Naive thymus-derived CD8-positive, alpha-beta T cell (primary cell): ENCODE measurements around the gene PSAP. TPM values are rescaled to one million over a fixed set of nuclear protein-coding genes. Genes with fewer than 3 reads are reported as not detected.

Experiments
- ATAC-seq, 2 donors: fragments of 150-1000 bp; cut with Tn5 transposase in 1 of 2; sonication (Bioruptor Pico), chemical (Tn5 transposase) in 1 of 2; 1 replicate in 1 of 2; 2 replicates in 1 of 2; pipeline ENCODE4 v1.10.0; 2021; ENCODE audit warnings: mild to moderate bottlenecking in 2 of 2, moderate library complexity in 2 of 2
- POLR2A ChIA-PET: fragments of 350-600 bp; sonication (Branson Sonifier 250); formaldehyde crosslinking; loops from one replicate; lab custom pipeline; 2021; ENCODE audit warnings: antibody characterized with exemption; lab: Charles Lee
- DNase-seq, 10 donors: peaks; one replicate each; pipeline versions ENCODE4 v3.0.0 to v3.0.0-alpha.2; 2020 to 2022
- H3K27ac Mint-ChIP-seq, 10 donors: one replicate each; pipeline ENCODE4 v1.8.0; 2020 to 2022; ENCODE audit warnings: mild to moderate bottlenecking in 10 of 10, mixed read lengths in 10 of 10, moderate library complexity in 4 of 10, inconsistent platforms in 1 of 10
- H3K27me3 Mint-ChIP-seq, 5 donors: one replicate each; pipeline ENCODE4 v1.8.0; 2021 to 2022; ENCODE audit warnings: mixed read lengths in 5 of 5
- H3K36me3 Mint-ChIP-seq, 3 donors: one replicate each; pipeline ENCODE4 v1.8.0; 2020 to 2022; ENCODE audit warnings: mixed read lengths in 3 of 3, mild to moderate bottlenecking in 2 of 3, inconsistent platforms in 1 of 3
- H3K4me1 Mint-ChIP-seq, 4 donors: one replicate each; pipeline ENCODE4 v1.8.0; 2021 to 2022; ENCODE audit warnings: mixed read lengths in 4 of 4
- H3K4me3 Mint-ChIP-seq, 10 donors: one replicate each; pipeline ENCODE4 v1.8.0; 2020 to 2022; ENCODE audit warnings: mild to moderate bottlenecking in 10 of 10, mixed read lengths in 10 of 10, moderate library complexity in 6 of 10, inconsistent platforms in 1 of 10
- H3K9me3 Mint-ChIP-seq, 9 donors: one replicate each; pipeline ENCODE4 v1.8.0; 2020 to 2022; ENCODE audit warnings: mixed read lengths in 9 of 9, mild to moderate bottlenecking in 3 of 9, inconsistent platforms in 1 of 9, moderate library complexity in 1 of 9
- polyA plus RNA-seq, 3 donors: library from polyadenylated mRNA; unstranded; fragments of 300-500 nt; fragmentation: Illumina TruSeq; gene quantifications; one replicate each; pipeline ENCODE4 v1.2.3, GENCODE V29; 2021
- total RNA-seq, 8 experiments: library from RNA in 2 of 8; stranded (reverse) in 2 of 8; gene quantifications; one replicate each; pipeline ENCODE4 v1.2.3 and lab custom pipeline; 2021 to 2026

PSAP gene
- total and polyA plus RNA-seq, 5 experiments from 2014 or later, result 203 to 442 (median 389) TPM

DNA sequence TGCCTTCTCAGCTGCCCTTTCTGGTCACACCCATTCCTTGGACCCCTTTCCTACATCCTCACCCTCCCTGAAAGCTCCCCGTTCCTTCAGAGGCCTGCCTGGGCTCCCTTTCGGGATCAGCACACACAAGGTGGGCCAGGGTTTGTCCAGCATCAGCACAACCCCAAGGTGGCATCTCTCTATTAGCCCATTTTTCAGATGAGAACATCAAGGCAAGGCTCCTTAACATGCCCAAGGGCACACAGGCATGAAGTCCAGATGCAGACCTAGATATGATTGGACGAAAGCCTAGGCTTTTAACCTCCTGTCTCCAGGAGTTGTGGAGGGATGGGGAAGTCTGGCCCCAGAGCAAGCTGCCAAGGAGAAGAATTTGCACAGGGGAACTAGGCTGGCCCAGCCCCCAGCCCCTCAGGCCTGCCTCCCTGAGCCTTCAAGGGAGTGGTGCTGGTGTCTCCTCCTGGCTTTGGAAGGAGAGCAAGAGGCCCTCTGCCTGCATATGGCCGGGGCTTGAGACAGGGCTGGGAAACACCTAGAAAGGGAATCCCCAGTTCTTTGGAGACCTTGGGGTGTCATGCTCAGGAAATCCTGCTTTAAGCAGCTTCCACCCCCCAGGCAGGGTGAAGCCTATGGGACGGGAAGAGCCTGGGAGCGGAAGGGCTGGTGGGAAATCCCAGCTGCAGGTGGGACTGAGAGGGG, 68.7 kb downstream of the PSAP start:
- Mint-ChIP-seq H3K4me1 (peaks cover 14 to 38% (median 20%) of the 10 kb centered on the region in 4 donors), H3K27me3 (no peaks in the 10 kb centered on the region), H3K4me3 (no peak overlapping the region), H3K9me3 (no peaks in the 10 kb centered on the region), H3K27ac (peak overlapping the region in 1 of 10 donors; percentile 74), H3K36me3 (no peaks in the 10 kb centered on the region)
- POLR2A ChIA-PET, result interaction anchor here (1.2 to 2.4 kb wide), 2 partner anchors 10 to 55 kb away, joined by 3 to 13 read pairs; partner anchors contain the start of gene VSIR
- ATAC-seq (no peak), DNase-seq (no peak)

DNA sequence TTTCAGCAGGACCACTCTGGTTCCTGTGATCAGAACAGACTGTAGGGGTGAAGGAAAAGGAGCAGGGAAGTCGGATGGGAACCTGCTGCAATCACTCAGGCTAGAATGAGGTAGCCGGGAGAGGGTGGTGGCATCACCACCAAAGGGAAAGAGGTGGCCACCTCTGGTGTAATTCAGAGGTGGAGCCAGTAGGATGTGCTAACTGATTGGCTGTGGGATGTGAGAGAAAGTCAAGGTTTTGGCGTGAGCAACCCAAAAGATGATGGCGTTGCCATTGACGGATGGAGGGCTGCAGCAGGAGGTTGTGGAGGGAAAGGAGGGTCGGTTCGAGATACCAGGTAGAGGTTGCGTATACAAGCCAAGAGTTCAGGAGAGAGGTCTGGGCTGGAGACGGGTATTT, 70.3 kb downstream of the PSAP start:
- no peak for ATAC-seq
- POLR2A ChIA-PET, result no interaction called here
- peak overlapping the region in 1 of 10 donors; percentile 15 for H3K4me3 Mint-ChIP-seq

DNA sequence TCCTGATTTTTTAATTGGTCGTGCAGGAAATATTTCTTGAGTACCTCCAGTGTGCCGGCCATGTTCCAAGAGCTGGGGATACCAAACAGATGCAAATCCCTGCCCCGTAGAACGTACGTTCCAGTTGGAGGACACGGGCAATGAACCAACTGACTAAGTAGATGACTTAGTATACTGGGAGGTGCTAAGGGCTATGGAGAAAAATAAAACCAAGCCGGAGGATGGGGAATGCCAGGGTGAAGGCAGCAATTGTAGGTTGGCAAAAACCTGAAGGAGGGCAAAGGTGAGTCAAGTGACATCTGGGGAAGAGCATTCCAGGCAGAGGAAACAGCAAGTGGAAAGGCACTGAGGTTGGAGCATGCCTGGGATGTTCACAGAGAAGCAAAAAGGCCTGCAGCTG, 70.9 kb downstream of the PSAP start:
- no peak for DNase-seq
- H3K27me3 Mint-ChIP-seq, result no peaks in the 10 kb centered on the region
- no peaks in the 10 kb centered on the region for H3K36me3 Mint-ChIP-seq
- POLR2A ChIA-PET, result interaction anchor here (0.6 kb wide), 1 partner anchor 14 kb away, joined by 3 read pairs; no protein-coding TSS in a partner anchor
- ATAC-seq, result no peak
- H3K4me1 Mint-ChIP-seq, result peaks cover 28 to 55% (median 38%) of the 10 kb centered on the region in 4 donors
- no peak overlapping the region for H3K4me3 Mint-ChIP-seq
- H3K27ac Mint-ChIP-seq, result peak overlapping the region in 3 of 10 donors; percentile 20 to 57 (median 39)
- H3K9me3 Mint-ChIP-seq, result no peaks in the 10 kb centered on the region

More for the DNA sequence above, 70.3 kb downstream of the PSAP start:
- no peaks in the 10 kb centered on the region for H3K27me3 Mint-ChIP-seq
- H3K36me3 Mint-ChIP-seq, result no peaks in the 10 kb centered on the region
- peak overlapping the region in 4 of 10 donors; percentile 19 to 57 (median 25) for H3K27ac Mint-ChIP-seq
- no peak for DNase-seq
- H3K9me3 Mint-ChIP-seq, result no peaks in the 10 kb centered on the region
- peaks cover 26 to 49% (median 33%) of the 10 kb centered on the region in 4 donors for H3K4me1 Mint-ChIP-seq

DNA sequence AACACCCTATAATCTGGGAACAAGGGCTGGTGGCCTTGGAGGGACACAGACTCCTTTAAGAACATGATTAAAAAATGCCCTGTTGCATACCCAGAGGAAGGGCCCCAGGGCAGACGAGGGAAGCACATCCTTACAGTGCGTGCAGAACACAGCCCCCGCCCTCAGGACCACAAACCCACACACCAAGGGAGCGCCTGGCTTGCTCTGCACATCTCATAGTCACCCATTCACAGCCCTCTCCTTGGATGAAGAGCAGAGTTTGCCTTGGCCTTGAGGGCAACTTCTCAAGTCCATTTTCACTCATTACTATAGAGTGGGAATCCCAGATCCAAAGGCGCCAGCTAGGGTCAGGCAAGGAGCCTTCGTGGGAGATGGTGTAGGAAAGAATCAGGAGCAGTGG, 71.4 kb downstream of the PSAP start:
- H3K9me3 Mint-ChIP-seq, result no peaks in the 10 kb centered on the region
- DNase-seq, result no peak
- no peak overlapping the region for H3K4me3 Mint-ChIP-seq
- H3K27me3 Mint-ChIP-seq, result no peaks in the 10 kb centered on the region
- no peaks in the 10 kb centered on the region for H3K36me3 Mint-ChIP-seq
- H3K27ac Mint-ChIP-seq, result peak overlapping the region in 1 of 10 donors; percentile 53
- POLR2A ChIA-PET, result interaction anchor here (0.6 kb wide), 2 partner anchors 14 to 27 kb away, joined by 3 read pairs; no protein-coding TSS in a partner anchor
- H3K4me1 Mint-ChIP-seq, result peaks cover 28 to 60% (median 43%) of the 10 kb centered on the region in 4 donors
- ATAC-seq, result no peak

DNA sequence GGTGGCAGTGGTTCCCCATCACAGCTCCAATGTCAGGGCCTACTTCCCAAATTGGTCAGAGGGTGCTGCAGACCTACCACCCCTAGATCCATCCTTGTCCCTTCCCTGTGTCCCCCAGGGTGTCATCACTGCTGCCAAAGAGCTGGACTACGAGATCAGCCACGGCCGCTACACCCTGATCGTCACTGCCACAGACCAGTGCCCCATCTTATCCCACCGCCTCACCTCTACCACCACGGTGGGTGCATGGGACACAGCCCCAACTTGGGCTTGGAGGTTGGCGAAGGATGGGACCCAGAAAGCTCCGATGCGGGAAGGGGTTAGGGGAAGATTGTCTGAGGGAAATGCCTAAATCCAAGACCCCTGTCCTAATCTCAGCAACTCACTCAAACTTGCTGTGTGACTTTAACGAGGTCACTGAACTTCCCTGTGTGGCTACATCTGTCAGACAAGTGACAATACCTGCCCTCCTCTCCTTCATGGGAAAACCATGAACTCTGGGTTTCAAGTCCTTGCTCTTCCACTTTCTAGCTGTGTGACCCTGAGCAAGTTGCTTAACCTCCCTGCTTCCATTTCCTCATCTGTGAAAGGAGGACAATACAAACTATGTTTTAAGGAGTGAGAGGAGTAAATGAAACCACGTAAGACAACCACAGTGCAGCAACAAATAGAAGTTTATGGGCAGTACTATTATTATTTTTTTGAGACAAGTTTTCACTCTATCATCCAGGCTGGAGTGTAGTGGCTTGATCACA, 72.8 kb downstream of the PSAP start:
- peaks cover 26 to 65% (median 51%) of the 10 kb centered on the region in 4 donors for H3K4me1 Mint-ChIP-seq
- no peak for ATAC-seq

DNA sequence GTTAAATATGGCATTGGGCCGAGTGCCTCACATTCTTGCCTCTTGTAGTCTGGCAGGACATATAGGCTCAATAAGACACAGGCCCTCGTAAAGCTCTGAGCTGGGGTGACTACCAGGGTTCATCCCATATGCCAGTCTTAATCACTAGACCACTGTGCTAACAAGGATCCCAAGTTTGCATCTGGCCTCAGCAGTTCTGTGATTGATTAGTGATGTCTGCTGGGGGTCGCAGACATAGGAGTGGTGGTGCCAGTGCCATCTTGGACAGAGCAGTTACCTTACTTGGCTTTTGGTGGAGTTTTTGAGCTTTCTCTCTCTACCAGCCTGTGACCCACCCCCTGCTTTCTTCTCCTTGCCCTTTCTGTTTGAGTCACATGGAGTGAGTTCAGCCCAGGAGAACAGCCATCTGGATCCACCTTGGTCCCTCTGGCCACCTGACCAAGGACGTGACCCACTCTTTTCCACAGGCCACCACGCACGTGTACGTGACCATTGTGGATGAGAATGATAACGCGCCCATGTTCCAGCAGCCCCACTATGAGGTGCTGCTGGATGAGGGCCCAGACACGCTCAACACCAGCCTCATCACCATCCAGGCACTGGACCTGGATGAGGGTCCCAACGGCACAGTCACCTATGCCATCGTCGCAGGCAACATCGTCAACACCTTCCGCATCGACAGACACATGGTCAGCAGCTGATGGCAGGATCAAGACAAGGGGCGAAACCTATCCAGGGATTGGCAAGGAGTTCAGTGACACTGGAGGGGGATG, 73.7 kb downstream of the PSAP start:
- Mint-ChIP-seq H3K27ac (peak overlapping the region in 6 of 10 donors; percentile 3 to 91 (median 74)), H3K4me3 (peak overlapping the region in 2 of 10 donors; percentile 51 to 52), H3K36me3 (no peaks in the 10 kb centered on the region), H3K27me3 (no peaks in the 10 kb centered on the region), H3K9me3 (no peaks in the 10 kb centered on the region), H3K4me1 (peaks cover 23 to 57% (median 51%) of the 10 kb centered on the region in 4 donors)
- DNase-seq, result no peak
- POLR2A ChIA-PET, result interaction anchor here (2.4 to 25.4 kb wide), 3 partner anchors 11 to 76 kb away, joined by 6 to 1679 read pairs (median 194); partner anchors contain the start of gene C10orf105
- no peak for ATAC-seq

More for the DNA sequence above, 72.8 kb downstream of the PSAP start:
- H3K9me3 Mint-ChIP-seq, result no peaks in the 10 kb centered on the region
- H3K36me3 Mint-ChIP-seq, result no peaks in the 10 kb centered on the region
- no peak for DNase-seq
- peak overlapping the region in 2 of 10 donors; percentile 4 to 76 for H3K27ac Mint-ChIP-seq
- no peaks in the 10 kb centered on the region for H3K27me3 Mint-ChIP-seq
- H3K4me3 Mint-ChIP-seq, result no peak overlapping the region
- POLR2A ChIA-PET, result interaction anchor here (25.4 kb wide), 1 partner anchor 39 kb away, joined by 1679 read pairs; the partner anchor contains the start of gene C10orf105

DNA sequence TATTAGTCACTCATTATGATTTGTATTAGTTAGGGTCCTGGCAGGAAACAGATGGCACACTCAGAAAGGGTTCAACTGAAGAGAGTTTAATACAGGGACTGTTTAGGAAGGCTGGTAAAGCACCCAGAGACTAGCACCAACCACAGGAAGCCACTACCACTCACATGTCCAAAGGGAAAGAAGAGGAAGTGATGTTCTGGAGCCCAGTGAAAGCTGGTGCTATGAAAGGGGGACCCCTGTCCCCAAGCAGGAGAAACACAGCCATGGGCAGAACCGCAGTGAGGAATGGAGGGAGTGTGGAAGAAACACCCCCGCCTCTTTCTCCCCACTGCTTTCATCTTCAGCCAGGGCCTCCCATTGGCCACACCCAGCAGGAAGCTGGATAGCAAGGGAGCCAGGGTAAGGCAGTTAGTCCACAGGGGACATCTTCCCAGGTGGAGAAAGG, 74.5 kb downstream of the PSAP start:
- H3K36me3 Mint-ChIP-seq, result peaks cover 0 to 3% (median 2%) of the 10 kb centered on the region in 3 donors
- peak overlapping the region in 6 of 10 donors; percentile 8 to 93 (median 60) for H3K4me3 Mint-ChIP-seq
- no peaks in the 10 kb centered on the region for H3K9me3 Mint-ChIP-seq
- H3K4me1 Mint-ChIP-seq, result peaks cover 28 to 66% (median 54%) of the 10 kb centered on the region in 4 donors
- H3K27me3 Mint-ChIP-seq, result no peaks in the 10 kb centered on the region
- POLR2A ChIA-PET, result interaction anchor here (0.6 to 25.4 kb wide), 4 partner anchors 10 to 75 kb away, joined by 5 to 1679 read pairs (median 100); partner anchors contain the start of gene C10orf105
- H3K27ac Mint-ChIP-seq, result peak overlapping the region in 7 of 10 donors; percentile 25 to 91 (median 74)
- DNase-seq (no peak), ATAC-seq (no peak)

DNA sequence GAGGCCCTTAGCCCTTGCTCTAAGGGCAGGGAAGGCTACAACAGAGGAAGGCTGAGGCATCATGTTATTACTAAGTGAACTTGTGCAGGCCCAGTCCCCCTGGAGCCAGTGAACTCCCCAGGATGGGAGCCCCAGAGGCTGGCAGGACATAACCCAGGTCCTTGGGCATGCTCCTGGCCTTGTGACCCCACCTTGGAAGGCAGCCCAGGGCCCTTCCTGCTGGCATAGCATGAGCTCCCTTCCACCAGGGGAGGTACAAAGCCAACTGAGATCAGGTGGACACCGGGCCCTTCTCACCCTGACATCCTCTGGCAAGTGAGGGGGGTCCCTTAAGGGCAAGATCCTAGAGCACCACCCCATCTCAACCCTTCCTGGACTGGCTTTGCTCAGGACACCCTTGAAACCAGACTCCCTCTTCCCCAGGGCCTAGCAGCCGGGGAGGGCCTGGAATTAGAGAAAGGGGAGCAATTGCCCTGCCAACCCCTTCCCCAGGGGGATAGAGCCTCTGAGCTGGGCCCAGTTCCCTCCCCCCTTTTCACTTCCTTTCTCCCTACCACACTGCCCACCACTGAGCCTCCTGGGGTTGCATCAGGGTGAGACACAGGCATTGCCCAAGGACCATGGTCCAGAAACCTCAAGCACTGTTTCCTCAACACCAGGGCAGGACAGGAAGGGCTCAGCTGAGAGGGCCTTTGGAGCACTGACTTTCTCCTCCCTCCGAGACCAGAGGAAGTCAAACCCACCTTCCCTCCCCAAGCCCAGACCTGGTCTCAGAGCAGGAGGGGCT, 75.9 kb downstream of the PSAP start:
- H3K36me3 Mint-ChIP-seq, result peaks cover 0 to 6% (median 5%) of the 10 kb centered on the region in 3 donors
- H3K4me1 Mint-ChIP-seq, result peaks cover 29 to 74% (median 59%) of the 10 kb centered on the region in 4 donors
- H3K27me3 Mint-ChIP-seq, result no peaks in the 10 kb centered on the region
- DNase-seq, result no peak
- H3K4me3 Mint-ChIP-seq, result peak overlapping the region; percentile 82 to 99 (median 94)
- peak overlapping the region; percentile 80 to 99 (median 93) for H3K27ac Mint-ChIP-seq
- no peaks in the 10 kb centered on the region for H3K9me3 Mint-ChIP-seq
- POLR2A ChIA-PET, result interaction anchor here (0.8 to 25.4 kb wide), 8 partner anchors 8 to 406 kb away, joined by 3 to 1679 read pairs (median 25); partner anchors contain the start of genes C10orf105 and PSAP
- ATAC-seq, result no peak

DNA sequence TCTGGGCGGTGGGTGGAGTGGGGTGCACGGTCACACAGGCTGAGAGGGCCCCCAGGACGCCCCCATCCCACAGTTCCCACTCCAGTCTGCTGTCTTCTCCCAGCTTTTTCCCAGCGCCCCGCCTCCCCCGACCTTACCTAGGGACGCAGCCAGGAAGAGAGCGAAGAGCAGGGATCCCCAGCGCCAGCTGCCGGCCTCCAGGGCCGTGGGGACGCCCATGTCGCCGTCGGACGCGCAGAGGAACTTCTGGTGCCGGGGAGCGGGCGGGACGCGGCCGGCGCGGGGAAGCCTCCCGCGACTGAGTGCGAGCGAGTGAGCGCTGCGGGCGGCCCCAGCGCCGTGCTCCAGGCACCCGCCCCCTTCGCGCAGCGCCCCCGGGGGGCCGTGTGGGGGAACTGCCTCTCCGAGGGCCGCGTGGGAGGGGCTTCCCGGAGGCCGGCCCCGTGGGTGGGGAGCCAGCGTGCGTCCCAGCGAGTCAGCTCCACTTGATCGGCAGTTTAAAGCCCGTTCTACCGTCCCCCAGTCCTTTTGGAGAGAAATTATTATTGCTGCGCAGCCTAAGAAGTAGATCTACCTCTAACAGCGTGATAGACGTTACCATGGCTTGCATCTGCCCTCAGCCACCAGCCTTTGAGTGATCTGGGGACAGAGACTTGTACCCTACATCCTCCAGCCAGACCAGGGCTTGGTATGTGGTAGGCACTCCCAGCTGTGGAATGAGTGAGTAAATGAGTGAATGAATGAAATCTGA, 77.7 kb downstream of the PSAP start, which contains the start of gene VSIR:
VSIR (minus strand) TSS at position 300 of the 751 bp plus-strand sequence; CDS start at position 219, 81 bp downstream.
- Mint-ChIP-seq H3K9me3 (no peaks in the 10 kb centered on the region), H3K27me3 (no peaks in the 10 kb centered on the region), H3K4me1 (peaks cover 33 to 81% (median 64%) of the 10 kb centered on the region in 4 donors), H3K4me3 (peak within 1 kb of the TSS; percentile 82 to 99 (median 94)), H3K27ac (peak within 1 kb of the TSS; percentile 80 to 99 (median 95)), H3K36me3 (peaks cover 0 to 17% (median 9%) of the 10 kb centered on the region in 3 donors)
- POLR2A ChIA-PET, result interaction anchor here (0.6 to 25.4 kb wide), 18 partner anchors 10 to 458 kb away, joined by 3 to 1679 read pairs (median 4); partner anchors contain the start of genes C10orf105, PSAP and SLC29A3
- DNase-seq, result peak; percentile 90 to 100 (median 96)
- peak; percentile 74 to 84 for ATAC-seq

DNA sequence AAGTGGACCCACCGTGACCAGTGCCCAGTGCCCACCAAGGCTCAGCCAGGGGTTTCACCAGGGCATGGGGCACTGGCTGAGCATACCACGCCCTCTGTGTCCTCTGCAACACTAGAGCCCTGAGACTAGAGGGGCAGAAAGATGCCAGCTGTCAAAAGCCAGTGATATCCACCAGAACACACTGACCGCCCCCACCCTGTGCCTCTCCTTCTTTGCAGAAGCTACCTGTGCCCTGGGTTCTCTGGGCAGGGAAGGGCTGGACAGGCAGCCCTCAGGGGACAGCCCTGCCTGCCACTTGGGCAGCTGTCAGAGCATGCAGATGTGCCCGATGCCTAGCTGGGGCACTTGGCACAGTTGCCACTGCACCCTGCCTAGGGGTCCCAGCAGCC, 78.2 kb downstream of the PSAP start:
- Mint-ChIP-seq H3K4me1 (peaks cover 33 to 87% (median 70%) of the 10 kb centered on the region in 4 donors), H3K4me3 (peak overlapping the region; percentile 82 to 99 (median 94)), H3K27me3 (no peaks in the 10 kb centered on the region), H3K9me3 (no peaks in the 10 kb centered on the region), H3K27ac (peak overlapping the region; percentile 80 to 98 (median 94)), H3K36me3 (peaks cover 0 to 23% (median 9%) of the 10 kb centered on the region in 3 donors)
- ATAC-seq (no peak), DNase-seq (no peak)
- POLR2A ChIA-PET, result interaction anchor here (0.6 to 25.4 kb wide), 17 partner anchors 9 to 563 kb away, joined by 3 to 1679 read pairs (median 4); partner anchors contain the start of genes C10orf105, PSAP and SLC29A3
